GM20000 (cell line): ENCODE data around the gene ABAT.

Experiments
- DNase-seq: peaks from one replicate; pipeline ENCODE4 v3.0.0; 2012; ENCODE audit warnings: low spot score
- TF ChIP-seq, protein P1 (sequence below): IDR thresholded peaks from 2 replicates; pipeline ENCODE4 v1.5.1; 2012; ENCODE audit warnings: mild to moderate bottlenecking, control low read depth; ENCODE audit errors: extremely low read depth, missing control alignments

ABAT gene

DNA sequence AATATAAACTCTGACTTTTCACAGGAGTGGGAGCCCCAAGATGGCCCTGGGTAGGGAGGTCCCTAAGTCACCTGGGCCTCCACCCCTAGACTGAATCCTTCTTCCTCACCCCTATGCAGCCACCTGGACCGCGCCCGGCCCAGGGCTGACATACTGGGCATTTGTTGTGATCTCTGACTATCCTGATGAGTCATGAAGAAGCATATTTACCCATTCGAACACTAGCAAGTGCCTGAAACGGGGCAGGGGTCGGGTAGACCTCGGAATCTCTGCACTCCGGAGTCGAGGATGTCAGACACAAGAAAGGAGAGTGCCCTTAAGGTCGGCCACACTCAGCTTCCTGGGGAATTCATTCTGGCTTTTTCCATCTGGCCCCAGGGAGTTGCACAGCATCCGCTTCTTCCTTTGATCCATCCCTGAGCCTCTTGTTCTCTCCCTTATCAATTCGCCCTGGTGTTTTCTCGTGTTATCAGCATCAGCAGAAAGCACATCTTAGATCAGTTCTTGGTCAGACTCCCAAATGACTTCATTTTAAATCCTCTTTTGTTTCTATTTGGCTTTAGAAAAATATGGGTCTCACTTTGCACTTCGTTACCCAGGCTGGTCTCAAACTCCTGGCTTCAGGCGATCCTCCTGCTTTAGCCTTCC, 42.5 kb upstream of the ABAT start:
- DNase-seq: no peak
- TF ChIP-seq, protein P1, sequence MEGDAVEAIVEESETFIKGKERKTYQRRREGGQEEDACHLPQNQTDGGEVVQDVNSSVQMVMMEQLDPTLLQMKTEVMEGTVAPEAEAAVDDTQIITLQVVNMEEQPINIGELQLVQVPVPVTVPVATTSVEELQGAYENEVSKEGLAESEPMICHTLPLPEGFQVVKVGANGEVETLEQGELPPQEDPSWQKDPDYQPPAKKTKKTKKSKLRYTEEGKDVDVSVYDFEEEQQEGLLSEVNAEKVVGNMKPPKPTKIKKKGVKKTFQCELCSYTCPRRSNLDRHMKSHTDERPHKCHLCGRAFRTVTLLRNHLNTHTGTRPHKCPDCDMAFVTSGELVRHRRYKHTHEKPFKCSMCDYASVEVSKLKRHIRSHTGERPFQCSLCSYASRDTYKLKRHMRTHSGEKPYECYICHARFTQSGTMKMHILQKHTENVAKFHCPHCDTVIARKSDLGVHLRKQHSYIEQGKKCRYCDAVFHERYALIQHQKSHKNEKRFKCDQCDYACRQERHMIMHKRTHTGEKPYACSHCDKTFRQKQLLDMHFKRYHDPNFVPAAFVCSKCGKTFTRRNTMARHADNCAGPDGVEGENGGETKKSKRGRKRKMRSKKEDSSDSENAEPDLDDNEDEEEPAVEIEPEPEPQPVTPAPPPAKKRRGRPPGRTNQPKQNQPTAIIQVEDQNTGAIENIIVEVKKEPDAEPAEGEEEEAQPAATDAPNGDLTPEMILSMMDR: no peak

DNA sequence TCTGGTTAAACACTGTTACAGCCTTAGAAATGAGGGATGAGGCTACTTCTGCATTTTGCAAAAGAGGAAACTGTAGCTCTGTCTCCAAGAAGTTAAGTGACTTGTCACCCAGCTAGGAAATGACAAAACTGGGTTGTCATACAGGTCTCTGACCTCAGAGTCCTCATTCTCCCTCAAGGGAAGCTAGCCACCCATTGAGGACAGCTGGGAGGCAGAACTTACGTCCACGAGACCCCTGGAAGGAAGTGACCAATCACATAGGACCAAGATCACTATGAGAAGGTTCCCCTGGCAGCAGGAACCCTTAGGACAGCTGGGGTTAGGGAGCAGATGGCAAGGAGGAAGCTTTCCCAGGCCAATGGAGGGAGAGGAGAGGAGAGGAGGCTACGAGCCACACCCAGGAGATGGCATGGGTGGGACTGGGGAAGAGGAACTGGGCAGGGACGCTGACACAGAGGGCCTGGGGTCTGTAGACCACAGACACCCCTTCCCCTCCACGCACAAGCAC, 41.7 kb upstream of the ABAT start:
- TF ChIP-seq, protein P1: no peak
- DNase-seq: no peak

DNA sequence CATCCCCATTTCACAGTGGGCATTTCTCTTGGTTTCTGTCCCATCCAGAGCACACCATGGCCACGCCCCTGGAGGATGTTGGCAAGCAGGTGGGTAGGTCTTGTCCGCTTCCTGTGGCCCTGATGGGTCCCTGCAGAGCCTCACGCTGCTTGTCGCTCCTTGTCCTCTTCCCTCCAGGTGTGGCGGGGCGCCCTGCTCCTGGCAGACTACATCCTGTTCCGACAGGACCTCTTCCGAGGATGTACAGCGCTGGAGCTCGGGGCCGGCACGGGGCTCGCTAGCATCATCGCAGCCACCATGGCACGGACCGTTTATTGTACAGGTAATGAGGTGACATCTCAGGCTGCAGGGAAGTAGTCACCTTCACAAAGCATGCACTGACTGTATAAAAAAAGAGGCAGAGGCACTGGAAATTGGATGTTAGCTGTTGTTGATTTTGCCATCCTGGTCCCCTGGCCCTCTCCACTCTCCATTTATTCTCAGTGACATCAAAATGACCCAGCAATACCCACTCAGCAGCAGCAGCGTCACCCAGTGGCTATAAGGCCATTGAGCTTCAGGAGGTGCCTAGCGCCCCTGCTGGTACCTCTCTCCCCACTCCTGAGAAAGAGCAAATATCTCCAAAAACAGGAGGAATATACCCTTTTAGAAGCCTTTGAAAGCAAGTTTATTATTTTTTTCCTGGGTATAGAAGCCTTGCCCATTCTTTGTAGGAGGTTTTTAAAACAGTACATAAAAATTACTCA, 39.3 kb upstream of the ABAT start:
- TF ChIP-seq, protein P1: no peak
- no peak for DNase-seq

DNA sequence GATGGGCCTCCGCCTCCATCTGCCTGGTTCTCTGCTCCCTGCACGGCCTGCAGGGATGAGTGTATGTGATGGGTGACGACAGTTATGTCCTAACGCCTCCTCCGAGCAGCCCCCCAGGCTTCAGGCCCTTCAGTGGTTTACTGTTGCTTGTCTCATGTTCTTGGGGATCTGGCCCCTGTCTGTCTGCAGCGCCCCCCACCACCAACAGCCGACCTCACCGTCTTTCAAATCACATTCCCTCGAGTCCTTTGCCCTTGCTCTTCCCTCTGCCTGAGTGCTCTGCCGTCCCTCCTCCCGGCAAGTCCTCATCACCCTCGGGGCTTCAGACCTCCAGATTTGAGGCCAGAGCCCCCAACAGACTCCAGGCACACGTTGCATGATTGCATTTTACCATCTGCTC, 34.7 kb upstream of the ABAT start:
- no peak for DNase-seq
- TF ChIP-seq, protein P1: no peak

DNA sequence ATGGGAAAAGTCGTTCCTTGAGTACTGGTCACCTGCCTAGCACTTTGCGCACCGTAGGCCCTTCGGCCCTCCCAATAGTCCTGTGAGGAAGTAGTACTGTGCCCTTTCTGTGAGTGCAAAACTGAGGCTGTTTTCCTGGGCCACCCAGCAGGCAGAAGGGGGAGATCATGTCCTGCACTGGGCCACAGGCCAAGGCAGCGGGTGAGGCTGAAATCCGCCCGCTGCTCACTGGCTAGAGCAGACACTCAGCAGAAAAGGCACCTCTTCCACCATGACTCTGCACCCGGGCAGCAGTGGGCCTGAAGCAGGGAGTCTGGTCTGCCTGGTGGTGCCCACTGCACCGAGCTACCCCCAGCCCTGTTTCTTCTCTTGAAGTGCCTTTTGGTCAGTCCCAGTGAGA, 32.7 kb upstream of the ABAT start:
- TF ChIP-seq, protein P1: no peak
- DNase-seq: no peak

DNA sequence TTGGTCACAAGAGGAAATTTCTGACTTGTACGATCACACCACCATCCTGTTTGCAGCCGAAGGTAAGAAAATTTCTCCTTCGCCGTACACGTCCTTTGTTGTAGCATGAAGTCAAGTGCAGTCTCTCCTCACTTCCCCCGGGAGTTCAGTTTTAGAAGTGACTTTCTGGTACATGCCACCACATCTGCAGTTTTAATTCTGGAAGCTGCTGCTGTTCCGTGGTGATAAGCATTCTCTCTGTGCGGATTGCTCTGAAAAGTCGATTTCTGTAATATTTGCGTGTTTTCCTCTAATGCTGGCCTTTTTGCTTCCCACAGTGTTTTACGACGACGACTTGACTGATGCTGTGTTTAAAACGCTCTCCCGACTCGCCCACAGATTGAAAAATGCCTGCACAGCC, 32.3 kb upstream of the ABAT start:
- no peak for DNase-seq
- TF ChIP-seq, protein P1: no peak

DNA sequence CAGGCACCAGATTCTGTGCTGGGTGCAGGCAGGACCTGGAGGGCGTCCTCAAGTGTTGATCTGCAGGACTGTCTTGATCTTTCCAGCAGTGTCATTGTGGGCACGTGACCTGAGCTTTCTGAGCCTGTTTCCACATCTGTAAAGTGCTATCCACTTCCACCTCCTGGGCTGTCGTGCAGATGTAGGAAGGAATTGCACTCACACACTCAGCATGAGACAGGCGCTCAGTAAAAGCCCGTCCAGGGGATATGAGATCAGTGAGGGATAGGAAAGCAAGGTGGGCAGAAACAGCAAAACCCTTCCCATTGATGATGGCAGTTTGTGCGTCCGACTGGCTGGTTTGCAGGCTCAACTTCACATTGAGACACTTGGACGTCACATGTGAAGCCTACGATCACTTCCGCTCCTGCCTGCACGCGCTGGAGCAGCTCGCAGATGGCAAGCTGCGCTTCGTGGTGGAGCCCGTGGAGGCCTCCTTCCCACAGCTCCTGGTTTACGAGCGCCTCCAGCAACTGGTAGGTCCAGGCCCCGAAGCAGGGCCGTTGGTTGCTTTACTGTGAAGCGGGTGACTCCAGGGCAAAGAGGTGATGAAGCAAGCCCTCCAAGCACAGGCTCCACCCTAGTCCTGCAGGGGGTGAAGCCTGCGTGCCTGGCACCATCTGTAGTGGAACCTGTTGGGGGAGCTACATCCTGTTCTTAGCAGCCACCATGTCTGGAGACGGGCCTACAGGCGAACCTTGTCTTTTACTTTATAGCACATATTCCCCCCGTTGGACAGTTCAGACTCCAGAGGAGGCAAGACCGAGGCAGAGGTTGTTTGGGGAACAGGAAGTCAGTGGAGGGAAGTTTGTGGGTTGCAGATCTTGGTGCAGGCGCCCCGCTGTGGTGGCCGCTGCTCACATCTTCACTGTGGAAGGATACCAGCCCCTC, 29.9 kb upstream of the ABAT start:
- no peak for DNase-seq
- TF ChIP-seq, protein P1: no peak
